Kidney (tissue), 14 donors: ENCODE results near the gene TBL1X. TPM values are rescaled to one million over a fixed set of nuclear protein-coding genes. Genes with fewer than 3 reads are reported as not detected.
A peak's percentile ranks its signal among the peaks of the same experiment; 100 is the strongest.

Source experiments
- DNase-seq, 5 donors: peaks; one replicate each; pipeline ENCODE4 v3.0.0-alpha.2; 2013 to 2020
- FAIRE-seq: peaks from 2 replicates; lab custom pipeline; 2012; peaks lifted over from hg19 to GRCh38; lab: Jason Lieb, UNC
- H3K27ac ChIP-seq, 2 donors: one replicate each; pipeline ENCODE4 v1.7.0; 2013; ENCODE audit warnings: low read depth in 2 of 2, low read length in 2 of 2, inconsistent platforms in 1 of 2
- H3K27me3 ChIP-seq: one replicate; pipeline ENCODE4 v1.7.1; 2013; ENCODE audit warnings: low read length, inconsistent platforms; ENCODE audit not compliant: control insufficient read depth, insufficient read depth
- H3K36me3 ChIP-seq, 3 donors: one replicate each; pipeline versions ENCODE4 v1.7.0 to v1.7.1; 2013; ENCODE audit warnings: low read length in 3 of 3, control low read depth in 1 of 3, inconsistent platforms in 1 of 3; ENCODE audit not compliant: insufficient read depth in 3 of 3, control insufficient read depth in 2 of 3
- H3K4me1 ChIP-seq, 3 donors: one replicate each; pipeline versions ENCODE4 v1.7.0 to v1.7.1; 2013; ENCODE audit warnings: low read length in 3 of 3, inconsistent platforms in 1 of 3, low read depth in 1 of 3; ENCODE audit not compliant: control insufficient read depth in 2 of 3, insufficient read depth in 2 of 3
- H3K4me3 ChIP-seq, 3 donors: one replicate each; pipeline versions ENCODE4 v1.7.0 to v1.8.1; 2013; ENCODE audit warnings: low read length in 3 of 3, control low read depth in 1 of 3, inconsistent platforms in 1 of 3
- H3K9ac ChIP-seq, 3 donors: one replicate each; pipeline versions ENCODE4 v1.7.0 to v1.7.1; 2013; ENCODE audit warnings: low read length in 3 of 3, control low read depth in 1 of 3, inconsistent platforms in 1 of 3
- H3K9me3 ChIP-seq, 3 donors: one replicate each; pipeline versions ENCODE4 v1.7.0 to v1.7.1; 2013; ENCODE audit warnings: low read length in 3 of 3, control low read depth in 1 of 3, inconsistent platforms in 1 of 3; ENCODE audit not compliant: control insufficient read depth in 2 of 3, insufficient read depth in 1 of 3
- intact Hi-C: fragments of 100-400 bp; cut with DNase I; formaldehyde crosslinking; loops from one replicate; pipeline ENCODE4 v1.11.1; 2022
- polyA plus RNA-seq: library from polyadenylated mRNA; stranded (reverse); fragments of 350-450 nt; fragmentation: Illumina TruSeq; extraction: RNeasy Lipid Tissue Mini Kit (QIAGEN cat#74804); gene quantifications from one replicate; pipeline ENCODE4 v1.2.3, GENCODE V29; 2014; ENCODE audit warnings: low read depth, low replicate concordance; ENCODE audit not compliant: insufficient read depth
- total RNA-seq: library from RNA; stranded (reverse); fragmentation: NEBNext Ultra II Directional; extraction: Animal tissue kit (Norgen Biotek cat#: 25700); gene quantifications from one replicate; pipeline ENCODE4 v1.2.1, GENCODE V29; 2021
- TF ChIP-seq, protein P1 (sequence below): IDR thresholded peaks from 3 replicates; pipeline ENCODE4 v1.5.1; 2012; ENCODE audit warnings: mild to moderate bottlenecking, moderate library complexity, borderline replicate concordance; ENCODE audit not compliant: insufficient read depth; ENCODE audit errors: extremely low read depth
- donor health status: control.
- donor health status: control.
- donor health status: control.
- donor health status: control.
- donor health status: control.
- donor health status: DM: yes; HTN: yes; CAD: no.
- donor health status: Normal renal cell carcinoma (clear cell type).

The TBL1X gene
- total and polyA plus RNA-seq, 2 donors from 2014 or later: 12.5 to 43.0 TPM

- intact Hi-C loops: no loop called here
- Histone ChIP-seq H3K4me3 (no peak overlapping the region), H3K9ac (no peak overlapping the region), H3K27me3 (no peaks in the 10 kb centered on the region), H3K27ac (peak overlapping the region in 1 of 2 donors; percentile 57), H3K9me3 (no peaks in the 10 kb centered on the region), H3K36me3 (no peaks in the 10 kb centered on the region), H3K4me1 (peaks cover 0 to 33% (median 8%) of the 10 kb centered on the region in 3 donors)
- TF ChIP-seq, protein P1, sequence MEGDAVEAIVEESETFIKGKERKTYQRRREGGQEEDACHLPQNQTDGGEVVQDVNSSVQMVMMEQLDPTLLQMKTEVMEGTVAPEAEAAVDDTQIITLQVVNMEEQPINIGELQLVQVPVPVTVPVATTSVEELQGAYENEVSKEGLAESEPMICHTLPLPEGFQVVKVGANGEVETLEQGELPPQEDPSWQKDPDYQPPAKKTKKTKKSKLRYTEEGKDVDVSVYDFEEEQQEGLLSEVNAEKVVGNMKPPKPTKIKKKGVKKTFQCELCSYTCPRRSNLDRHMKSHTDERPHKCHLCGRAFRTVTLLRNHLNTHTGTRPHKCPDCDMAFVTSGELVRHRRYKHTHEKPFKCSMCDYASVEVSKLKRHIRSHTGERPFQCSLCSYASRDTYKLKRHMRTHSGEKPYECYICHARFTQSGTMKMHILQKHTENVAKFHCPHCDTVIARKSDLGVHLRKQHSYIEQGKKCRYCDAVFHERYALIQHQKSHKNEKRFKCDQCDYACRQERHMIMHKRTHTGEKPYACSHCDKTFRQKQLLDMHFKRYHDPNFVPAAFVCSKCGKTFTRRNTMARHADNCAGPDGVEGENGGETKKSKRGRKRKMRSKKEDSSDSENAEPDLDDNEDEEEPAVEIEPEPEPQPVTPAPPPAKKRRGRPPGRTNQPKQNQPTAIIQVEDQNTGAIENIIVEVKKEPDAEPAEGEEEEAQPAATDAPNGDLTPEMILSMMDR: no peak
- no peak for FAIRE-seq
- DNase-seq: no peak
Measured at GRCh38 chrX:9606971-9607370, 142.1 kb downstream of the TBL1X start.

DNA sequence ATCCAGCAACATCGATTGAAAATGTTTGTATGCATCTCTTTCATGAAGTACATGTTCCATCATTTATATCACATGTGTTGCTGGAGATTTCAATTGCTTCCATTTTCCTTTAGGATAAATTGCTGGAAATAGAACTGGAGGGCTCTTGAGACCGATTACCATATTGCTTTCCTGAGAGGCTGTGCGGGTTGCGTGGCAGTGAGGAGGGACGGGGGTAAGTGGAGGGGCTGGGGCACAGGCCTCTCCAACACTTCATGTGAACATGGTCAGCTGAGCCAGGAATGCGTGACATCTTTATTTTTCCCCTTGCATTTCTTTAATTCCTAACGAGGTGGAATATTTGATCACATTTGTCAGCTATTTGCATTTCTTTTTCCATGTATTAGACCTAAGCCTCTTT, 144.6 kb downstream of the TBL1X start:
- Histone ChIP-seq H3K36me3 (no peaks in the 10 kb centered on the region), H3K4me3 (no peak overlapping the region), H3K9ac (no peak overlapping the region), H3K9me3 (no peaks in the 10 kb centered on the region), H3K27me3 (no peaks in the 10 kb centered on the region), H3K4me1 (peaks cover 0 to 19% (median 2%) of the 10 kb centered on the region in 3 donors), H3K27ac (no peak overlapping the region)
- TF ChIP-seq, protein P1: no peak
- no peak for FAIRE-seq
- no peak for DNase-seq
- intact Hi-C loops: no loop called here

DNA sequence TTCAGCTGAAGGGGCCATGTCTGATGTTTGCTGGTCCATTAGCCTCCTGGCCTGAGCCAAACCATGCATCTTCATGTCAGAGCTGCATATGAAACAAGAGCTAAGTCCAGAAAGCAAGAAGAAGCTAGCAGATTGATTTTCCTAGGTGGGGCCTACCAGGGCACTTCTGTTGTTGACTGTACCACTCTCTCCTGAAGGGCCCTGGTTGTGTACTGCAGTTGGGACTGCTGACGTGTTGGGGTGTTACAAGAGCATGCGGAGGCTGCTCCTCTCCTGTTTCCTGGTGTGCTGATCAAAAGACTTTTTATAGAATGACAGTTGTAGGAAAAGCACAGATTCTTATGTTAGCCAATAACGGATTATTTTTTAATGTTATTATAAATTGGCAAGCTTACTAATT, 145.1 kb downstream of the TBL1X start:
- Histone ChIP-seq H3K4me1 (peaks cover 0 to 15% (median 2%) of the 10 kb centered on the region in 3 donors), H3K4me3 (no peak overlapping the region), H3K9ac (no peak overlapping the region), H3K9me3 (no peaks in the 10 kb centered on the region), H3K36me3 (no peaks in the 10 kb centered on the region), H3K27me3 (no peaks in the 10 kb centered on the region), H3K27ac (no peak overlapping the region)
- intact Hi-C loops: no loop called here
- TF ChIP-seq, protein P1: no peak
- no peak for DNase-seq
- no peak for FAIRE-seq

GRCh38 chrX:9610771-9611392, 146.0 kb downstream of the TBL1X start:
- TF ChIP-seq, protein P1: no peak
- Histone ChIP-seq H3K4me1 (peaks cover 0 to 8% (median 2%) of the 10 kb centered on the region in 3 donors), H3K4me3 (no peak overlapping the region), H3K27ac (no peak overlapping the region), H3K27me3 (no peaks in the 10 kb centered on the region), H3K36me3 (no peaks in the 10 kb centered on the region), H3K9ac (no peak overlapping the region), H3K9me3 (no peaks in the 10 kb centered on the region)
- no peak for FAIRE-seq
- intact Hi-C loops: no loop called here
- no peak for DNase-seq
